CD4-positive, alpha-beta T cell (primary cell): ENCODE data around the gene ZHX3. TPM values are rescaled to one million over a fixed set of nuclear protein-coding genes. Genes with fewer than 3 reads are reported as not detected.
A peak's percentile ranks its signal among the peaks of the same experiment; 100 is the strongest.

Experiments used
- ATAC-seq: fragments of 200-7000 bp; cut with Tn5 transposase; one replicate; pipeline ENCODE4 v1.10.0; 2022; ENCODE audit warnings: mild to moderate bottlenecking; ENCODE audit not compliant: poor library complexity
- CTCF ChIA-PET: fragments of 350-600 bp; sonication (Branson Sonifier 250); formaldehyde crosslinking; loops from one replicate; lab custom pipeline; 2021; ENCODE audit warnings: antibody characterized with exemption, inconsistent platforms; lab: Charles Lee
- POLR2A ChIA-PET: fragments of 350-600 bp; sonication (Branson Sonifier 250); formaldehyde crosslinking; loops from one replicate; lab custom pipeline; 2021; ENCODE audit warnings: antibody characterized with exemption, inconsistent platforms; lab: Charles Lee
- DNase-seq, 14 experiments: peaks; one replicate each; pipeline ENCODE4 v3.0.0-alpha.2; 2013 to 2020; ENCODE audit warnings: mixed read lengths in 2 of 14
- H3K27ac ChIP-seq, 2 donors: one replicate each; pipeline versions ENCODE4 v1.5.1 to v1.7.0; 2013; ENCODE audit warnings: low read length in 2 of 2, low read depth in 1 of 2, mild to moderate bottlenecking in 1 of 2
- H3K27me3 ChIP-seq, 2 experiments: 1 replicate in 1 of 2; 2 replicates in 1 of 2; pipeline versions ENCODE4 v1.6.1 to v1.7.0; 2013; ENCODE audit warnings: low read length in 2 of 2, control low read depth in 1 of 2, mild to moderate bottlenecking in 1 of 2, moderate library complexity in 1 of 2; ENCODE audit not compliant: insufficient read depth in 2 of 2, control insufficient read depth in 1 of 2
- H3K36me3 ChIP-seq: one replicate; pipeline ENCODE4 v1.6.1; 2013; ENCODE audit warnings: low read length, control low read depth; ENCODE audit not compliant: insufficient read depth
- H3K4me1 ChIP-seq: one replicate; pipeline ENCODE4 v1.6.1; 2013; ENCODE audit warnings: low read length, control low read depth; ENCODE audit not compliant: insufficient read depth
- H3K4me3 ChIP-seq: one replicate; pipeline ENCODE4 v1.5.1; 2013; ENCODE audit warnings: mild to moderate bottlenecking, low read length, moderate library complexity
- H3K9me3 ChIP-seq, 2 experiments: 1 replicate in 1 of 2; 2 replicates in 1 of 2; pipeline versions ENCODE4 v1.6.1 to v1.7.0; 2013; ENCODE audit warnings: low read length in 2 of 2, mild to moderate bottlenecking in 2 of 2, control low read depth in 1 of 2, moderate library complexity in 1 of 2; ENCODE audit not compliant: control insufficient read depth in 1 of 2, insufficient read depth in 1 of 2
- H3K27ac Mint-ChIP-seq: one replicate; pipeline ENCODE4 v1.8.0; 2020; ENCODE audit warnings: mixed read lengths
- H3K27me3 Mint-ChIP-seq: one replicate; pipeline ENCODE4 v1.8.0; 2021; ENCODE audit warnings: mixed read lengths
- H3K36me3 Mint-ChIP-seq: one replicate; pipeline ENCODE4 v1.8.0; 2021; ENCODE audit warnings: low read depth, mixed read lengths
- H3K4me1 Mint-ChIP-seq: one replicate; pipeline ENCODE4 v1.8.0; 2021; ENCODE audit warnings: low read depth, mixed read lengths
- H3K4me3 Mint-ChIP-seq: one replicate; pipeline ENCODE4 v1.8.0; 2020; ENCODE audit warnings: mild to moderate bottlenecking, mixed read lengths
- H3K9me3 Mint-ChIP-seq: one replicate; pipeline ENCODE4 v1.8.0; 2020; ENCODE audit warnings: mixed read lengths
- CTCF ChIP-seq: fragments of 200-600 bp; IDR thresholded peaks from one replicate; pipeline ENCODE4 v1.8.0; 2022; ENCODE audit warnings: antibody characterized with exemption, mild to moderate bottlenecking
- intact Hi-C, 2 experiments: fragments of 100-400 bp; cut with DNase I in 1 of 2; cut with micrococcal nuclease in 1 of 2; formaldehyde crosslinking; loops; one replicate each; pipeline versions ENCODE4 v1.15.1 to v1.9.0; 2023 to 2025; cut with DNase I, micrococcal nuclease
- total RNA-seq, 174 experiments: library from RNA in 2 of 174; stranded (reverse) in 2 of 174; gene quantifications; one replicate each; pipeline ENCODE4 v1.2.3 and lab custom pipeline; 2021 to 2026

ZHX3 gene
- total RNA-seq, 2 experiments from 2014 or later, result 6.6 to 7.6 TPM

- Histone ChIP-seq H3K9me3 (no peaks in the 10 kb centered on the region), H3K27me3 (no peaks in the 10 kb centered on the region), H3K4me1 (peaks cover 12% of the 10 kb centered on the region), H3K4me3 (no peak overlapping the region), H3K27ac (no peak overlapping the region), H3K36me3 (no peaks in the 10 kb centered on the region)
- TF ChIP-seq CTCF, result no peak
- H3K4me1 Mint-ChIP-seq, result peaks cover 11% of the 10 kb centered on the region
- intact Hi-C loops, result loop anchor here in 1 of 2 experiments (10.0 kb wide), 1 partner anchor 95 kb away; no protein-coding TSS in a partner anchor
- CTCF ChIA-PET, result interaction anchor here (0.6 to 1.1 kb wide), 4 partner anchors 9 to 428 kb away, joined by 3 read pairs; no protein-coding TSS in a partner anchor
- POLR2A ChIA-PET, result interaction anchor here (0.9 to 1.4 kb wide), 4 partner anchors 12 to 289 kb away, joined by 3 to 12 read pairs (median 4); partner anchors contain the start of genes CHD6, PLCG1 and ZHX3
- peak; percentile 100 for ATAC-seq
- peak; percentile 15 to 74 (median 49) for DNase-seq
- no peak overlapping the region for H3K27ac Mint-ChIP-seq
- no peak overlapping the region for H3K4me3 Mint-ChIP-seq
- H3K9me3 Mint-ChIP-seq, result no peaks in the 10 kb centered on the region
- H3K36me3 Mint-ChIP-seq, result no peaks in the 10 kb centered on the region
- H3K27me3 Mint-ChIP-seq, result no peaks in the 10 kb centered on the region
These were observed 12.2 kb upstream of the ZHX3 start for GRCh38 chr20:41329435-41330342.

GRCh38 chr20:41327178-41327577, 9.6 kb upstream of the ZHX3 start:
- Histone ChIP-seq H3K27me3 (no peaks in the 10 kb centered on the region), H3K4me1 (peaks cover 12% of the 10 kb centered on the region), H3K36me3 (no peaks in the 10 kb centered on the region), H3K4me3 (no peak overlapping the region), H3K27ac (no peak overlapping the region), H3K9me3 (no peaks in the 10 kb centered on the region)
- DNase-seq, result no peak
- intact Hi-C loops, result no loop called here
- H3K36me3 Mint-ChIP-seq, result no peaks in the 10 kb centered on the region
- TF ChIP-seq CTCF, result no peak
- no peak overlapping the region for H3K4me3 Mint-ChIP-seq
- H3K9me3 Mint-ChIP-seq, result no peaks in the 10 kb centered on the region
- peaks cover 11% of the 10 kb centered on the region for H3K4me1 Mint-ChIP-seq
- ChIA-PET POLR2A (no interaction called here), CTCF (no interaction called here)
- H3K27me3 Mint-ChIP-seq, result no peaks in the 10 kb centered on the region
- no peak overlapping the region for H3K27ac Mint-ChIP-seq
- no peak for ATAC-seq

DNA sequence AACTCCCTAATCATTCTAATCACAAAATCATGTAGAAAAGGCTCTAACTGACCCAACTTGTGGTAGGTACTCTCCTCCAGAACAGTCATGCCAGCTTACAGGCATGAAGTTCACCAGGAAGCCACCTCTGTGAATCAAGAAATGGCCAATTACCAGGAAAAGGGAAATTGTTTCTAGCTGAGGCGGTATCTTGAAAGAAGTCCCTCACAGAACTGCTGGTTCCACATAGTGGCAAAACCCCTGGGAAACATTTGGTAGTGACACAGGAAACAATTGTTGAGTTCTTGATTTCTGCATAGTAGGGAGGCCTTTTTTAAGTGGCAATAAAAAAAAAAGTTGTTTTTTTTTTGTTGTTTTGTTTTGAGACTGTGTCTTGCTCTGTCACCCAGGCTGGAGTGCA, 3.4 kb upstream of the ZHX3 start:
- H3K9me3 ChIP-seq, result no peaks in the 10 kb centered on the region
- no peaks in the 10 kb centered on the region for H3K27me3 ChIP-seq
- H3K27me3 Mint-ChIP-seq, result no peaks in the 10 kb centered on the region
- H3K4me1 ChIP-seq, result peaks cover 13% of the 10 kb centered on the region
- H3K27ac ChIP-seq, result no peak overlapping the region
- no peak overlapping the region for H3K4me3 Mint-ChIP-seq
- H3K9me3 Mint-ChIP-seq, result no peaks in the 10 kb centered on the region
- H3K4me3 ChIP-seq, result no peak overlapping the region
- no peaks in the 10 kb centered on the region for H3K36me3 Mint-ChIP-seq
- H3K36me3 ChIP-seq, result no peaks in the 10 kb centered on the region
- ChIA-PET POLR2A (no interaction called here), CTCF (interaction anchor here (0.5 kb wide), 1 partner anchor 9 kb away, joined by 3 read pairs; no protein-coding TSS in a partner anchor)
- TF ChIP-seq CTCF, result no peak
- intact Hi-C loops, result no loop called here
- peaks cover 27% of the 10 kb centered on the region for H3K4me1 Mint-ChIP-seq
- H3K27ac Mint-ChIP-seq, result peak overlapping the region; percentile 1
- no peak for ATAC-seq
- no peak for DNase-seq
